Neural progenitor cell (in vitro differentiated cells): ENCODE data around the gene MSS51.

Experiments used
- CTCF ChIP-seq: fragments of 200-600 bp; sonication (generic); IDR thresholded peaks from 2 replicates; pipeline ENCODE4 v1.5.1; 2017; ENCODE audit warnings: antibody characterized with exemption, mild to moderate bottlenecking
- EZH2phosphoT487 ChIP-seq: fragments of 200-600 bp; sonication (generic); IDR thresholded peaks from 2 replicates; pipeline ENCODE4 v1.6.1; 2017; ENCODE audit warnings: antibody characterized with exemption

- TF ChIP-seq CTCF (no peak), EZH2phosphoT487 (no peak)
Measured at GRCh38 chr10:73480158-73480557, 46.8 kb upstream of the MSS51 start.
